Loucy (cell line): Measurements from ENCODE around the gene GHRH.

Experiments used
- H2AFZ ChIP-seq: fragments of 200-600 bp; sonication (generic); 2 replicates; pipeline ENCODE4 v1.6.0; 2016; ENCODE audit warnings: antibody characterized with exemption, mild to moderate bottlenecking, low read length, moderate library complexity
- H3F3A ChIP-seq: fragments of 200-600 bp; 2 replicates; pipeline ENCODE4 v1.6.0; 2016; ENCODE audit warnings: antibody characterized with exemption, low read depth, mild to moderate bottlenecking
- H3K27me3 ChIP-seq: fragments of 200-600 bp; sonication (generic); 2 replicates; pipeline ENCODE4 v1.6.1; 2014; ENCODE audit warnings: low read length, mild to moderate bottlenecking; ENCODE audit not compliant: insufficient read depth, poor library complexity, severe bottlenecking
- H3K36me3 ChIP-seq: fragments of 200-600 bp; sonication (generic); 2 replicates; pipeline ENCODE4 v1.6.1; 2016; ENCODE audit warnings: low read length; ENCODE audit not compliant: insufficient read depth
- H3K4me1 ChIP-seq: fragments of 200-600 bp; sonication (generic); 2 replicates; pipeline ENCODE4 v1.5.1; 2014; ENCODE audit warnings: low read length, mild to moderate bottlenecking; ENCODE audit not compliant: insufficient read depth, poor library complexity, severe bottlenecking
- H3K4me2 ChIP-seq: fragments of 200-600 bp; sonication (generic); 2 replicates; pipeline ENCODE4 v1.6.0; 2014; ENCODE audit warnings: antibody characterized with exemption, low read length, low read depth, mild to moderate bottlenecking; ENCODE audit not compliant: poor library complexity, severe bottlenecking
- H3K4me3 ChIP-seq: fragments of 200-600 bp; sonication (generic); 2 replicates; pipeline ENCODE4 v1.5.1; 2014; ENCODE audit warnings: low read length, mild to moderate bottlenecking, mixed read lengths; ENCODE audit not compliant: poor library complexity, severe bottlenecking
- H3K79me2 ChIP-seq: fragments of 200-600 bp; sonication (generic); 2 replicates; pipeline ENCODE4 v1.6.1; 2014; ENCODE audit warnings: low read length; ENCODE audit not compliant: insufficient read depth
- H3K9ac ChIP-seq: fragments of 200-600 bp; sonication (generic); 2 replicates; pipeline ENCODE4 v1.6.0; 2014; ENCODE audit warnings: mild to moderate bottlenecking, low read depth, low read length, moderate library complexity; ENCODE audit not compliant: poor library complexity, severe bottlenecking
- H3K9me2 ChIP-seq: fragments of 200-600 bp; sonication (generic); replicated peaks from 2 replicates; pipeline ENCODE4 v1.6.1; 2016; ENCODE audit warnings: low read depth, low read length, mixed read lengths
- H3K9me3 ChIP-seq: fragments of 200-600 bp; sonication (generic); 2 replicates; pipeline ENCODE4 v1.6.1; 2014; ENCODE audit warnings: mild to moderate bottlenecking, antibody characterized with exemption, low read length, low read depth; ENCODE audit not compliant: insufficient read depth
- H4K20me1 ChIP-seq: fragments of 200-600 bp; sonication (generic); 2 replicates; pipeline ENCODE4 v1.6.0; 2014; ENCODE audit warnings: antibody characterized with exemption, low read length, mild to moderate bottlenecking; ENCODE audit not compliant: insufficient read depth, poor library complexity, severe bottlenecking
- EZH2phosphoT487 ChIP-seq: fragments of 200-600 bp; IDR thresholded peaks from 2 replicates; pipeline ENCODE4 v1.6.1; 2018; ENCODE audit warnings: antibody characterized with exemption, mild to moderate bottlenecking, moderate library complexity, borderline replicate concordance
- TF ChIP-seq, protein P1 (sequence below): fragments of 200-600 bp; sonication (generic); conservative IDR thresholded peaks from 2 replicates; pipeline ENCODE4 v1.5.1; 2014; ENCODE audit warnings: mild to moderate bottlenecking, antibody characterized with exemption, low read length

The GHRH gene

DNA sequence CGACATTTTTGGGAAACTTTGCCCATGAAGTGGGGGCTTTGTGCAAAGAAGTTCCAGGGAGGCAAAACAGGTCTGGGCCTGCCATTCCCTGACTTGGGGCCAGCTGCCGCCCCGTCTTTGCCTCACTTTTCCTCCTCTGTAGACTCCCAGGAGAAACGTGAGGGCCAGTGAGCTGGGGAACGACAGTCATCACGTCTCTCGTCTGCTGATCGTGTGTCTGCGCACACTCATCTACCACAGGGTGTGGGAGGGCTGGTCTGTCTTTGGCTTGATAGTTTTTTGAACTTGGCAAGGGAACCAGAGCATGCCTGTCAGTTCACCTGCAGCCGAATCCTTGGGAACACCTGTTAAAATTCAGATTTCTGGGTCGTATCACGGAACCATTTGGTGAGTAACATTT, 8.5 kb downstream of the GHRH start:
- Histone ChIP-seq H3K4me1 (no peaks in the 10 kb centered on the region), H3F3A (no peaks in the 10 kb centered on the region), H3K9me3 (no peaks in the 10 kb centered on the region), H2AFZ (no peak overlapping the region), H3K79me2 (no peaks in the 10 kb centered on the region), H3K4me2 (no peak overlapping the region), H3K36me3 (no peaks in the 10 kb centered on the region), H3K4me3 (no peak overlapping the region), H3K9me2 (no peaks in the 10 kb centered on the region), H3K9ac (no peak overlapping the region), H3K27me3 (no peaks in the 10 kb centered on the region), H4K20me1 (no peaks in the 10 kb centered on the region)
- TF ChIP-seq, protein P1, sequence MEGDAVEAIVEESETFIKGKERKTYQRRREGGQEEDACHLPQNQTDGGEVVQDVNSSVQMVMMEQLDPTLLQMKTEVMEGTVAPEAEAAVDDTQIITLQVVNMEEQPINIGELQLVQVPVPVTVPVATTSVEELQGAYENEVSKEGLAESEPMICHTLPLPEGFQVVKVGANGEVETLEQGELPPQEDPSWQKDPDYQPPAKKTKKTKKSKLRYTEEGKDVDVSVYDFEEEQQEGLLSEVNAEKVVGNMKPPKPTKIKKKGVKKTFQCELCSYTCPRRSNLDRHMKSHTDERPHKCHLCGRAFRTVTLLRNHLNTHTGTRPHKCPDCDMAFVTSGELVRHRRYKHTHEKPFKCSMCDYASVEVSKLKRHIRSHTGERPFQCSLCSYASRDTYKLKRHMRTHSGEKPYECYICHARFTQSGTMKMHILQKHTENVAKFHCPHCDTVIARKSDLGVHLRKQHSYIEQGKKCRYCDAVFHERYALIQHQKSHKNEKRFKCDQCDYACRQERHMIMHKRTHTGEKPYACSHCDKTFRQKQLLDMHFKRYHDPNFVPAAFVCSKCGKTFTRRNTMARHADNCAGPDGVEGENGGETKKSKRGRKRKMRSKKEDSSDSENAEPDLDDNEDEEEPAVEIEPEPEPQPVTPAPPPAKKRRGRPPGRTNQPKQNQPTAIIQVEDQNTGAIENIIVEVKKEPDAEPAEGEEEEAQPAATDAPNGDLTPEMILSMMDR: no peak
- TF ChIP-seq EZH2phosphoT487: no peak

DNA sequence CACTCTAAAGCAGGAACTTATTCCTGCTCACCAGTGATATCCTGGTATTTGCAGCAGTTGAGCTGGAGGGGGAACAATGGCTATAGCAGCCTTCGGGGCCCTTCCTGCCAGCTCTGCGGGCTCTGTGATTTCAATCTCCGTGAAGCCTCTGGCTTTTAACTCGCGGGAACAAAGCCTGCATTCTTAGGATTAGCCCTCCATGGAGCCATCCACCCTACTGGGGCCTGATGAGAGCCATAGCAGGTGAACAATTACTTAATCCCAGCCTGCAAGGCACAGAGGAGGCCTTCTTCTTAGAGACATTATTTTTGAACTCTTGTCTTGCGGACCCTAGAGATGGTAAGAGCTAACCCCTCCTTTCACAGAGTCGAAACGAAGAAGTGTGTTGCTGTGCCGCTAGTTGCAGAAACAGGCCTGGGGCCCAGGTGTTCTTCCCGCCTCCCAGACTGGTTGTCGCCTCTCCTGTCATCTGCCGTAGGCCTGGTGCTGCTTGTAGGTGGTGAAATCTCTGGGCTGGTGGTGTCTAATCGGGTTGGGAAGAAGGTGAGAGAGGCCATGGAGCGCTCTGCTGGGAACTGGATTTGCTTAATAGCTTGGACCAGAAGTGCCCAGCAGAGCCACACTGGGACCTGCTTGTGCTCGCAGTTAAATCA, 9.7 kb downstream of the GHRH start:
- H3K4me2 ChIP-seq: no peak overlapping the region
- H4K20me1 ChIP-seq: no peaks in the 10 kb centered on the region
- no peaks in the 10 kb centered on the region for H3K27me3 ChIP-seq
- H2AFZ ChIP-seq: no peak overlapping the region
- no peaks in the 10 kb centered on the region for H3K36me3 ChIP-seq
- no peaks in the 10 kb centered on the region for H3K79me2 ChIP-seq
- TF ChIP-seq EZH2phosphoT487: no peak
- TF ChIP-seq, protein P1: no peak
- no peaks in the 10 kb centered on the region for H3F3A ChIP-seq
- H3K4me1 ChIP-seq: no peaks in the 10 kb centered on the region
- no peak overlapping the region for H3K4me3 ChIP-seq
- H3K9ac ChIP-seq: no peak overlapping the region
- no peaks in the 10 kb centered on the region for H3K9me2 ChIP-seq
- no peaks in the 10 kb centered on the region for H3K9me3 ChIP-seq

DNA sequence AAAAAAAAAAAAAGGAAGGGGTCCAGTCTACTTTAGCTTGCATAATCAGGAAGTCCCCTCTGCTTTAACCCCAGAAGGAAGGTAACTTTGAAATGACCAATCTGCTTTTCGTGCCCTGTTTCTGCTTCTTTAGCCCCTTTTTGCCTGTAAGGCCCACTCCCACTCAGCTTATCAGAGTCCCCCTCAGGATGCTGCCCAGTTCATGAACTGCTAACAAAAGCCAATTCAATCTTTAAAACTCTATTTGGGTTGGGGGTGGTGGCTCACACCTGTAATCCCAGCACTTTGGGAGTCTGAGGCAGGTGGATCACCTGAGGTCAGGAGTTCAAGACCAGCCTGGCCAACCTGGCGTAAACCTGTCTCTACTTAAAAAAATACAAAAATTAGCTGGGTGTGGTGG, 12.3 kb downstream of the GHRH start:
- H3K9me2 ChIP-seq: no peaks in the 10 kb centered on the region
- H3K27me3 ChIP-seq: no peaks in the 10 kb centered on the region
- no peak overlapping the region for H3K4me3 ChIP-seq
- H3K79me2 ChIP-seq: no peaks in the 10 kb centered on the region
- H3K4me2 ChIP-seq: no peak overlapping the region
- H3K9ac ChIP-seq: no peak overlapping the region
- no peak overlapping the region for H2AFZ ChIP-seq
- no peaks in the 10 kb centered on the region for H3F3A ChIP-seq
- no peaks in the 10 kb centered on the region for H3K9me3 ChIP-seq
- TF ChIP-seq, protein P1: no peak
- TF ChIP-seq EZH2phosphoT487: no peak
- H3K36me3 ChIP-seq: no peaks in the 10 kb centered on the region
- H4K20me1 ChIP-seq: no peaks in the 10 kb centered on the region
- peaks cover 3% of the 10 kb centered on the region for H3K4me1 ChIP-seq
